H9 (cell line): Measurements from ENCODE around the gene DNM2. TPM values are rescaled to one million over a fixed set of nuclear protein-coding genes. Genes with fewer than 3 reads are reported as not detected.

Experiments used
- DNase-seq: peaks from one replicate; pipeline ENCODE4 v3.0.0-alpha.2; 2017
- H2AFZ ChIP-seq: one replicate; pipeline ENCODE4 v1.6.1; 2013; ENCODE audit warnings: mild to moderate bottlenecking, low read length, control low read depth, moderate library complexity
- H2AK5ac ChIP-seq: 2 replicates; pipeline ENCODE4 v1.6.1; 2013; ENCODE audit warnings: low read length, control low read depth, mixed read lengths; ENCODE audit not compliant: insufficient read length
- H2BK120ac ChIP-seq: one replicate; pipeline ENCODE4 v1.6.1; 2013; ENCODE audit warnings: low read depth, mild to moderate bottlenecking, low read length, control low read depth, inconsistent platforms; ENCODE audit not compliant: poor library complexity, severe bottlenecking
- H2BK12ac ChIP-seq: 2 replicates; pipeline ENCODE4 v1.6.1; 2013; ENCODE audit warnings: low read length, control low read depth, mixed read lengths, low read depth; ENCODE audit not compliant: insufficient read length
- H2BK15ac ChIP-seq: 2 replicates; pipeline ENCODE4 v1.6.1; 2013; ENCODE audit warnings: low read depth, low read length, control low read depth
- H2BK20ac ChIP-seq: one replicate; pipeline ENCODE4 v1.6.1; 2013; ENCODE audit warnings: low read depth, mild to moderate bottlenecking, low read length, control low read depth, inconsistent platforms; ENCODE audit not compliant: poor library complexity, severe bottlenecking
- H2BK5ac ChIP-seq: 2 replicates; pipeline ENCODE4 v1.6.1; 2013; ENCODE audit warnings: low read length, control low read depth, mixed read lengths; ENCODE audit not compliant: insufficient read length
- H3K14ac ChIP-seq: 2 replicates; pipeline ENCODE4 v1.6.1; 2013; ENCODE audit warnings: low read length, control low read depth; ENCODE audit not compliant: insufficient read depth
- H3K18ac ChIP-seq: 2 replicates; pipeline ENCODE4 v1.6.1; 2013; ENCODE audit warnings: low read depth, mild to moderate bottlenecking, mixed read lengths, low read length, control low read depth; ENCODE audit not compliant: insufficient read length
- H3K23ac ChIP-seq: 2 replicates; pipeline ENCODE4 v1.6.1; 2013; ENCODE audit warnings: low read length, control low read depth, mixed read lengths, low read depth; ENCODE audit not compliant: insufficient read length
- H3K23me2 ChIP-seq: 2 replicates; pipeline ENCODE4 v1.6.1; 2013; ENCODE audit warnings: low read depth, mild to moderate bottlenecking, mixed read lengths, low read length, control low read depth; ENCODE audit not compliant: insufficient read length, poor library complexity, severe bottlenecking
- H3K27ac ChIP-seq: 2 replicates; pipeline ENCODE4 v1.5.1; 2013; ENCODE audit warnings: low read length, control low read depth, mixed read lengths, low read depth; ENCODE audit not compliant: insufficient read length
- H3K27me3 ChIP-seq: 2 replicates; pipeline ENCODE4 v1.6.1; 2013; ENCODE audit warnings: low read length, control low read depth, inconsistent platforms; ENCODE audit not compliant: insufficient read depth
- H3K4ac ChIP-seq: 2 replicates; pipeline ENCODE4 v1.6.1; 2013; ENCODE audit warnings: low read depth, mild to moderate bottlenecking, control low read depth, inconsistent platforms, low read length, moderate library complexity
- H3K4me1 ChIP-seq: 2 replicates; pipeline ENCODE4 v1.6.1; 2013; ENCODE audit warnings: low read length, control low read depth, inconsistent platforms; ENCODE audit not compliant: insufficient read depth
- H3K4me2 ChIP-seq: 2 replicates; pipeline ENCODE4 v1.6.1; 2013; ENCODE audit warnings: low read length, control low read depth, mixed read lengths; ENCODE audit not compliant: insufficient read length, insufficient read depth
- H3K56ac ChIP-seq: 2 replicates; pipeline ENCODE4 v1.6.1; 2013; ENCODE audit warnings: low read depth, mild to moderate bottlenecking, mixed read lengths, low read length, control low read depth; ENCODE audit not compliant: insufficient read length
- H3K79me1 ChIP-seq: 2 replicates; pipeline ENCODE4 v1.6.1; 2013; ENCODE audit warnings: low read depth, mild to moderate bottlenecking, moderate library complexity, low read length, control low read depth, inconsistent platforms; ENCODE audit not compliant: insufficient read depth, poor library complexity, severe bottlenecking
- H3K79me2 ChIP-seq: 2 replicates; pipeline ENCODE4 v1.6.1; 2013; ENCODE audit warnings: low read length, control low read depth, inconsistent platforms; ENCODE audit not compliant: insufficient read depth
- H3K9ac ChIP-seq: 2 replicates; pipeline ENCODE4 v1.6.1; 2013; ENCODE audit warnings: low read length, control low read depth, mixed read lengths; ENCODE audit not compliant: insufficient read length; ENCODE audit errors: extremely low read depth
- H3K9me3 ChIP-seq: one replicate; pipeline ENCODE4 v1.6.1; 2013; ENCODE audit warnings: low read depth, low read length, inconsistent platforms; ENCODE audit not compliant: control insufficient read depth
- H3T11ph ChIP-seq: one replicate; pipeline ENCODE4 v1.6.1; 2013; ENCODE audit warnings: mild to moderate bottlenecking, low read length, control low read depth, inconsistent platforms
- H4K20me1 ChIP-seq: one replicate; pipeline ENCODE4 v1.6.1; 2013; ENCODE audit not compliant: control insufficient read depth, insufficient read length, insufficient read depth
- H4K5ac ChIP-seq: 2 replicates; pipeline ENCODE4 v1.6.1; 2013; ENCODE audit warnings: low read depth, mild to moderate bottlenecking, mixed read lengths, low read length, control low read depth; ENCODE audit not compliant: insufficient read length
- H4K8ac ChIP-seq: replicated peaks from 2 replicates; pipeline ENCODE4 v1.6.1; 2013; ENCODE audit warnings: low read length, control low read depth, mixed read lengths, low read depth; ENCODE audit not compliant: insufficient read length
- H4K91ac ChIP-seq: 2 replicates; pipeline ENCODE4 v1.6.1; 2013; ENCODE audit warnings: low read depth, mild to moderate bottlenecking, moderate library complexity, mixed read lengths, low read length, control low read depth; ENCODE audit not compliant: insufficient read length
- H3K27ac Mint-ChIP-seq, 3 experiments: 2 replicates in 2 of 3; 3 replicates in 1 of 3; pipeline ENCODE4 v1.8.0; 2020 to 2021; ENCODE audit warnings: mixed read lengths in 3 of 3, mild to moderate bottlenecking in 1 of 3, moderate library complexity in 1 of 3
- H3K27me3 Mint-ChIP-seq: 2 replicates; pipeline ENCODE4 v1.8.0; 2021; ENCODE audit warnings: low read depth, mild to moderate bottlenecking, moderate library complexity, mixed read lengths
- H3K36me3 Mint-ChIP-seq, 3 experiments: 2 replicates in 2 of 3; 3 replicates in 1 of 3; pipeline ENCODE4 v1.8.0; 2020 to 2021; ENCODE audit warnings: low read depth in 3 of 3, mixed read lengths in 3 of 3; ENCODE audit not compliant: insufficient read depth in 1 of 3
- H3K4me1 Mint-ChIP-seq, 2 experiments: 2 replicates each; pipeline ENCODE4 v1.8.0; 2020; ENCODE audit warnings: mixed read lengths in 2 of 2
- H3K4me3 Mint-ChIP-seq, 2 experiments: 2 replicates in 1 of 2; 3 replicates in 1 of 2; pipeline ENCODE4 v1.8.0; 2020 to 2021; ENCODE audit warnings: mild to moderate bottlenecking in 2 of 2, mixed read lengths in 2 of 2, moderate library complexity in 1 of 2
- H3K9me3 Mint-ChIP-seq, 2 experiments: 2 replicates in 1 of 2; 3 replicates in 1 of 2; pipeline ENCODE4 v1.8.0; 2020; ENCODE audit warnings: mild to moderate bottlenecking in 2 of 2, mixed read lengths in 2 of 2, moderate library complexity in 1 of 2
- CTCF ChIP-seq: fragments of 200-600 bp; sonication (generic); conservative IDR thresholded peaks from 3 replicates; pipeline ENCODE4 v1.8.0; 2021; ENCODE audit warnings: antibody characterized with exemption, mild to moderate bottlenecking
- WGBS: extraction: QIAGEN DNeasy Blood & Tissue Kit; methylation state at CpG from one replicate; pipeline ENCODE4 v1.1.7; 2013; ENCODE audit warnings: missing lambda C conversion rate, low lambda C conversion rate, mixed read lengths; ENCODE audit not compliant: insufficient read length; ENCODE audit errors: extremely low coverage; 5-methylcytosine and 5-hydroxymethylcytosine counted together
- total RNA-seq: library from RNA; stranded (reverse); gene quantifications from 2 replicates; pipeline ENCODE4 v1.2.1, GENCODE V29; 2021

DNM2 gene
- total RNA-seq, 1 experiment from 2014 or later, result 152 TPM

GRCh38 chr19:10872546-10873107 is 154.7 kb downstream of the DNM2 start:
- no peak for TF ChIP-seq CTCF
- H3K27ac ChIP-seq, result no peak overlapping the region
- no peak overlapping the region for H2AK5ac ChIP-seq
- H2BK15ac ChIP-seq, result no peak overlapping the region
- H2AFZ ChIP-seq, result no peak overlapping the region
- H3K4ac ChIP-seq, result no peak overlapping the region
- Mint-ChIP-seq H3K27ac (peak overlapping the region; percentile 10 to 53 (median 50); a peak in 5 of 7 replicates), H3K27me3 (no peaks in the 10 kb centered on the region), H3K4me1 (peaks cover 12 to 22% of the 10 kb centered on the region in 2 experiments), H3K36me3 (peaks cover 1 to 18% (median 4%) of the 10 kb centered on the region in 3 experiments; a peak in 4 of 7 replicates), H3K4me3 (peak overlapping the region; percentile 85 to 89), H3K9me3 (no peaks in the 10 kb centered on the region)
- H2BK12ac ChIP-seq, result no peak overlapping the region
- peaks cover 2% of the 10 kb centered on the region; the same call in 1 of the 2 replicates for H3K4me1 ChIP-seq
- no peak for DNase-seq
- no peak overlapping the region for H3K23ac ChIP-seq
- H3K4me2 ChIP-seq, result peak overlapping the region; percentile 71
- peaks cover 8% of the 10 kb centered on the region for H3K23me2 ChIP-seq
- no peak overlapping the region for H3T11ph ChIP-seq
- H3K9me3 ChIP-seq, result no peaks in the 10 kb centered on the region
- H3K79me1 ChIP-seq, result peaks cover 5% of the 10 kb centered on the region
- H3K14ac ChIP-seq, result no peak overlapping the region
- H3K9ac ChIP-seq, result peak overlapping the region; percentile 61
- H3K79me2 ChIP-seq, result peaks cover 22% of the 10 kb centered on the region; the same call in 1 of the 2 replicates
- no peak overlapping the region for H2BK5ac ChIP-seq
- H4K91ac ChIP-seq, result no peak overlapping the region
- H2BK20ac ChIP-seq, result no peak overlapping the region
- WGBS, result no CpG with 5 or more reads among the region's 16 CpGs
- no peak overlapping the region for H4K5ac ChIP-seq
- no peak overlapping the region for H3K18ac ChIP-seq
- no peaks in the 10 kb centered on the region for H4K20me1 ChIP-seq
- no peak overlapping the region for H2BK120ac ChIP-seq
- H4K8ac ChIP-seq, result no peak overlapping the region
- H3K56ac ChIP-seq, result no peak overlapping the region
- H3K27me3 ChIP-seq, result no peaks in the 10 kb centered on the region
